Measurements from ENCODE around the gene STEAP1B. TPM values are rescaled to one million over a fixed set of nuclear protein-coding genes. Genes with fewer than 3 reads are reported as not detected.

The STEAP1B gene
- total RNA-seq, 1 donor from 2014 or later: 2.5 TPM

- Histone ChIP-seq H3K36me3 (no peaks in the 10 kb centered on the region), H3K4me3 (no peak overlapping the region), H3K27me3 (no peaks in the 10 kb centered on the region), H3K4me1 (no peaks in the 10 kb centered on the region), H3K9me3 (no peaks in the 10 kb centered on the region), H3K27ac (no peak overlapping the region)
- ATAC-seq: no peak
- intact Hi-C loops (cut with DNase I): no loop called here
- DNase-seq: no peak
- TF ChIP-seq CTCF (IDR thresholded peaks at IDR 0.05): no peak
Observed at GRCh38 chr7:22470981-22471380, 29.0 kb downstream of the STEAP1B start.

- H3K27me3 ChIP-seq: no peaks in the 10 kb centered on the region
- no peaks in the 10 kb centered on the region for H3K9me3 ChIP-seq
- H3K4me3 ChIP-seq: no peak overlapping the region
- H3K4me1 ChIP-seq: no peaks in the 10 kb centered on the region
- DNase-seq: no peak
- H3K27ac ChIP-seq: no peak overlapping the region
- intact Hi-C loops (cut with DNase I): no loop called here
- ATAC-seq: no peak
- no peak for TF ChIP-seq CTCF (IDR thresholded peaks at IDR 0.05)
- no peaks in the 10 kb centered on the region for H3K36me3 ChIP-seq
Observed at GRCh38 chr7:22469371-22470143, 30.4 kb downstream of the STEAP1B start.

GRCh38 chr7:22468609-22469008 lies 31.4 kb downstream of the STEAP1B start:
- no peak for ATAC-seq
- Histone ChIP-seq H3K36me3 (no peaks in the 10 kb centered on the region), H3K9me3 (no peaks in the 10 kb centered on the region), H3K27ac (no peak overlapping the region), H3K4me3 (no peak overlapping the region), H3K27me3 (no peaks in the 10 kb centered on the region), H3K4me1 (no peaks in the 10 kb centered on the region)
- no peak for DNase-seq
- no peak for TF ChIP-seq CTCF (IDR thresholded peaks at IDR 0.05)
- intact Hi-C loops (cut with DNase I): no loop called here

- DNase-seq (no peak), ATAC-seq (no peak)
- H3K27ac ChIP-seq: no peak overlapping the region
- H3K36me3 ChIP-seq: no peaks in the 10 kb centered on the region
- no peak for TF ChIP-seq CTCF (IDR thresholded peaks at IDR 0.05)
- intact Hi-C loops (cut with DNase I): no loop called here
- H3K9me3 ChIP-seq: no peaks in the 10 kb centered on the region
- no peak overlapping the region for H3K4me3 ChIP-seq
- H3K27me3 ChIP-seq: no peaks in the 10 kb centered on the region
- H3K4me1 ChIP-seq: no peaks in the 10 kb centered on the region
Observed at GRCh38 chr7:22464299-22464698, 35.7 kb downstream of the STEAP1B start.

GRCh38 chr7:22460363-22460988 lies 39.5 kb downstream of the STEAP1B start:
- H3K4me3 ChIP-seq: no peak overlapping the region
- H3K27ac ChIP-seq: no peak overlapping the region
- no peaks in the 10 kb centered on the region for H3K27me3 ChIP-seq
- ATAC-seq (no peak), DNase-seq (no peak)
- H3K36me3 ChIP-seq: no peaks in the 10 kb centered on the region
- intact Hi-C loops (cut with DNase I): no loop called here
- H3K9me3 ChIP-seq: no peaks in the 10 kb centered on the region
- no peaks in the 10 kb centered on the region for H3K4me1 ChIP-seq
- TF ChIP-seq CTCF (IDR thresholded peaks at IDR 0.05): no peak
